ENCODE measurements around the gene MSH2.

MSH2 gene

DNA sequence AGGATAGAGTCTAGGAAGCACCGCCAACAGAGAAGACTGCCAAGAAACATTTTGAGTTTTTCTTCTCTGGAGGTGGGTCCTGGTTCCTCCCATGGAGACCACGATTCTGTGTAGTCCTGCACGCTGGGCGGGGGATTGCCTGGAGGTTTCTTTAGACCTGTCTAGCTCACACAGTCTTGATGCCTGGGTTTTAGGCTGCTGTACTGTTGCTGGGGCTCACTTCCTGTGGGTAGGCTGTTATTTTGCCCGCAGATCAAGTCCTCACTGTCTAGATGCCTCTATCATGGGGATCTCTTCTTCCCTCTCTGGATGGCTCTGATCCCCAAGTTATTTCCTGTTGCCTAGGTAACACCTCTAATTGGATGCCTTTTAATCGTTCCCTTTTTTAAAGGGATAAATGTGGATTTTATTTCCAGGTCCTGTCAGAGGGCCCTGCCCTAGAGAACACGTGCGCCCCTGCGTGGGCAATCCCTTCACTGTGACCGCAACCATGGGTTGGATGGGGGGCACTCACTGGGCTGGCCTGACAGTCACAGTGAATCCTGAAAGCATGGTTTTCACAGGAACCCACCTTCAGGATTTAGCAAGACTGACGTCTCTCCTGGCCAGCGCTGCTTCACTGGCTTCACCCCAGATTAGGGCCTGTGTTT lies 115.7 kb downstream of the MSH2 start:
- TF ChIP-seq, protein P1, sequence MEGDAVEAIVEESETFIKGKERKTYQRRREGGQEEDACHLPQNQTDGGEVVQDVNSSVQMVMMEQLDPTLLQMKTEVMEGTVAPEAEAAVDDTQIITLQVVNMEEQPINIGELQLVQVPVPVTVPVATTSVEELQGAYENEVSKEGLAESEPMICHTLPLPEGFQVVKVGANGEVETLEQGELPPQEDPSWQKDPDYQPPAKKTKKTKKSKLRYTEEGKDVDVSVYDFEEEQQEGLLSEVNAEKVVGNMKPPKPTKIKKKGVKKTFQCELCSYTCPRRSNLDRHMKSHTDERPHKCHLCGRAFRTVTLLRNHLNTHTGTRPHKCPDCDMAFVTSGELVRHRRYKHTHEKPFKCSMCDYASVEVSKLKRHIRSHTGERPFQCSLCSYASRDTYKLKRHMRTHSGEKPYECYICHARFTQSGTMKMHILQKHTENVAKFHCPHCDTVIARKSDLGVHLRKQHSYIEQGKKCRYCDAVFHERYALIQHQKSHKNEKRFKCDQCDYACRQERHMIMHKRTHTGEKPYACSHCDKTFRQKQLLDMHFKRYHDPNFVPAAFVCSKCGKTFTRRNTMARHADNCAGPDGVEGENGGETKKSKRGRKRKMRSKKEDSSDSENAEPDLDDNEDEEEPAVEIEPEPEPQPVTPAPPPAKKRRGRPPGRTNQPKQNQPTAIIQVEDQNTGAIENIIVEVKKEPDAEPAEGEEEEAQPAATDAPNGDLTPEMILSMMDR (IDR thresholded peaks at IDR 0.05; ENCODE audit: borderline replicate concordance, control extremely low read depth, extremely low read depth, insufficient read depth, missing control alignments) = no peak
- in situ Hi-C loops (cut with MboI; ENCODE audit: low sequenced_read_pairs, unreplicated experiment) = loop anchor here (10.0 kb wide), 1 partner anchor 246 kb away; no protein-coding TSS in a partner anchor
- DNase-seq (ENCODE audit: low spot score) = no peak

DNA sequence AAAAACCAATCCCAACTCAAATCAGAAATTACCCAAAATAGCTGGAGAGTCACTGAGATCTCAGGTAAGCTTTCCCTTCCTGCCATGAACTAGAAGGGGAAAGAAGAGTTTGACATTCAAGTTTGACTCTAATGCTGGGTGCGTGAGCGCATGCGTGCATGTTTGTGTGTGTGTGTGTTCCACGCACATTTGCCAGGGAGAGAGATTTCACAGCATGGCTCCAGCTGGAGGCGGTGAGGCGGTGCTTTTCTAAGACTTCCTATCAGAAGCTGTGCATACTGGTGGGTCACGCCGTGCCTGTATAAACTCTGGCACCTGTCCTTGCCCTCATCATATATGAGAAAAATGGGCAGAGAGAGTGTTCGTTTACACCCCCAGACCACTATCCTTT lies 116.2 kb downstream of the MSH2 start:
- DNase-seq (ENCODE audit: low spot score) = no peak
- TF ChIP-seq, protein P1 (IDR thresholded peaks at IDR 0.05; ENCODE audit: borderline replicate concordance, control extremely low read depth, extremely low read depth, insufficient read depth, missing control alignments) = no peak

DNA sequence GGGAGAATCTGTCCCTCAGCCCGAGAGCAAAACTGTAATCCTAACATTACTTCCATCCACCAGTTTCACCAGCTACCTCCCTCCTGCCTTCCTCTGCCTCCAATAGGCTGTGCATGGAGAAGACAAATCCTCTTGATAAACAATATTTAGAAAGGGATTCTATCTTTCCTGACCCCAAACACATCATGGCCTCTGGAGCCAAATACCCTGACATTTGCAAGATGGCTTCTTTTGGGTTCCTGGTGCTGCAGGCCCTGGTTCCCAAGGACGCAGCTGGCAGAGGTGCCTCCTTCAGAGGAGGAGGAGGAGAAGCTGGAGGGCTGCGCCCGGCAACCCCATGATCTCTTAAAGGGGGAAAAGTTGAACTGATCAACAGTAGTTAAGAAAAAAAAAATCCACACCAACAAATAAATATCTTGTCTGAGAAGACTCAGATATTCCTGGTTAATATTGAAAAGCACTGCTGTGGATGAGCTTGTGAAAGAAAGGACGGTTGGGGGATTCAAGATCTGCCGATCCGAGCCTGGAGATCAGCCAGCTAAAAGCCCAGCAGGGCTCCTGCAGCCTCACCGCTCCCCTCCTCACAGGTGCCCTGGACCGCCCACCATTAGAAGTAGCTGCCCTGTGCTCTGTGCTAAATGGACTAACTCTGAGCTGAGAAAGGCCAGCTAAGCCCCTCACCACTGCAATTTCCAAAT lies 116.8 kb downstream of the MSH2 start:
- in situ Hi-C loops (cut with MboI; ENCODE audit: low sequenced_read_pairs, unreplicated experiment) = loop anchor here (10.0 kb wide), 1 partner anchor 245 kb away; no protein-coding TSS in a partner anchor
- TF ChIP-seq, protein P1 (IDR thresholded peaks at IDR 0.05; ENCODE audit: borderline replicate concordance, control extremely low read depth, extremely low read depth, insufficient read depth, missing control alignments) = no peak
- no peak for DNase-seq (ENCODE audit: low spot score)

More for the DNA sequence above, 116.2 kb downstream of the MSH2 start:
- in situ Hi-C loops (cut with MboI; ENCODE audit: low sequenced_read_pairs, unreplicated experiment) = loop anchor here (10.0 kb wide), 1 partner anchor 246 kb away; no protein-coding TSS in a partner anchor

DNA sequence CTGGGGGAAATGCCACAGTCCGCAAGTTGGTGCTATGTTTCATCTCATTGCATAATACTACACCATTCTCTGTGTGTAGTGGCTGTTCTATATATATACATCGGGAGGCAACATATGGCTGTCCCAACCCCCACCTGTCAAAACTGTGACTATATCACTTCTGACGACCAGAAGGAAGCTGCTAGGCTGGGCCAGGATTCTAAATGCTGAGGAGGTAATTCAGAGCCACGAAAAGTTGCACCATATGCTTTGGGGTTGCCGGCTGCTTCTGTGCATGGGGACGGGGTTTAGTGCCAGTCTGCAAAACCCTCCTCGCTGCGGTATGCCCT lies 117.3 kb downstream of the MSH2 start:
- TF ChIP-seq, protein P1 (IDR thresholded peaks at IDR 0.05; ENCODE audit: borderline replicate concordance, control extremely low read depth, extremely low read depth, insufficient read depth, missing control alignments) = no peak
- DNase-seq (ENCODE audit: low spot score) = no peak
- in situ Hi-C loops (cut with MboI; ENCODE audit: low sequenced_read_pairs, unreplicated experiment) = no loop called here

DNA sequence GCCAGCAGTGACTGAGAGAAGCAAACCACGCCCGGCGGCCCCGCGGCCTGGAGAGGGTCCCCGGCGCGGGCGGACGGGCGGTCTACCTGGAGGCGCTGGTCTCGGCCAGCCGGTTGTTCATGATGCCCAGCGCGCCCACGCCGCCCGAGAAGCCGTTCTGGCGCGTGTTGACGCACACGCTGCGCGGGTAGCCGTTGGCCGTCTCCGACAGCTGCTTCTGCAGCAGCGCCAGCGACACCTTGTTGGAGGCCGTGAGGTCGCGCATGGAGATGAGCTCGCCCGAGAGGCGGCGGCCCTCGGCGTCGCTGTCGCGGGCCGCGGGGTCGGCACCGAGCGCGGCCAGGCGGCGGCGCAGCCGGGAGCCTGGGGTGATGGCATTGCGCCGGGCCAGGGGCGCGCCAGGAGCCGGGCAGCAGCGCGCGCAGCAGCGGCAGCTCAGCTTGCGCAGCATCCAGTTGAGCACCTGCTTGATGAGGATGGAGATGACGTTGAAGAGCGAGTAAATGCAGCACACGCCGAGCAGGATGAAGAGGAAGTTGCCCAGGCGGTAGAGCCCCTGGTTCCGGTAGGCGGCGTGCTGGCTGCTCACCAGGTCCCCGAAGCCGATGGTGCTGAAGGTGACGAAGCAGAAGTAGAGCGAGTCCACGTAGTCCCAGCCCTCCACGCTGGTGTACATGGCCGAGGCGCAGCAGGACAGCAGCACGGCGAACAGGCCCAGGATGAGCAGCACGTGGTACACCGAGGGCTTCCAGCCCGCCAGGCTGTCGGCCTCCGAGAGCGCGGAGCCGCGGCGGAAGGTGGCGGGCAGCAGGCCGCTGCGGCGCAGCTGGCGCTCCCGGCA lies 118.1 kb downstream of the MSH2 start:
- DNase-seq (ENCODE audit: low spot score) = peak; percentile 87
- TF ChIP-seq, protein P1 (IDR thresholded peaks at IDR 0.05; ENCODE audit: borderline replicate concordance, control extremely low read depth, extremely low read depth, insufficient read depth, missing control alignments) = peak; percentile 28
- in situ Hi-C loops (cut with MboI; ENCODE audit: low sequenced_read_pairs, unreplicated experiment) = no loop called here

DNA sequence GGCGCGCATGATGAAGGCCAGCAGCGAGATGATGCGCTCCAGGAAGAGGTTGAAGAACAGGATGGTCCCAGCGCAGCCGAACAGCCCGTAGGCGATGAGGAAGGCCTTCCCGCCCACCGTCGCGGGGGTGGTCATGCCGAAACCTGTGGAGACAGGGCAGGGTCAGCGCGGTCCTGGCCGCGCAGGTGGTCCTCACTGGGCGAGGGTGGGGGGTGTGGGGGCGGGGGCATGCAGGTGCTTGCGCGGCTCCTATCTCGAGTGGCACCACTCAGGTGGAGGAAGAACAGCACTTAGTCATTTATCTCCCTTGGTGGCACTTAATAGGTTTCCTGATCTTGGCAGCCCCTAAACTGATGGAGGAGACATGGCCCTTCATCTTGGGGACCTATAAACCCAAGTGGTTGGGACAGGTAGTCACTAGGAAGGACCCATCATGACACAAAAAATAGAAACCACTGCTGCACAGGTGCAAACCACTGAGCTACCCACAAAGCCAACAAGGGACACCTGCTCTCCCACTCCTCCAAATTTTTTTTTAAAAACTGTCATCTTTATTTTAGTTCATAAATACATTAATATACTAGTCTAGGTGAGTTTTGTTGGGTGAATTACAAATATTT lies 118.8 kb downstream of the MSH2 start:
- in situ Hi-C loops (cut with MboI; ENCODE audit: low sequenced_read_pairs, unreplicated experiment) = no loop called here
- TF ChIP-seq, protein P1 (IDR thresholded peaks at IDR 0.05; ENCODE audit: borderline replicate concordance, control extremely low read depth, extremely low read depth, insufficient read depth, missing control alignments) = no peak
- no peak for DNase-seq (ENCODE audit: low spot score)
